ENCODE measurements around the gene GRIP2.

- TF ChIP-seq, protein P1, sequence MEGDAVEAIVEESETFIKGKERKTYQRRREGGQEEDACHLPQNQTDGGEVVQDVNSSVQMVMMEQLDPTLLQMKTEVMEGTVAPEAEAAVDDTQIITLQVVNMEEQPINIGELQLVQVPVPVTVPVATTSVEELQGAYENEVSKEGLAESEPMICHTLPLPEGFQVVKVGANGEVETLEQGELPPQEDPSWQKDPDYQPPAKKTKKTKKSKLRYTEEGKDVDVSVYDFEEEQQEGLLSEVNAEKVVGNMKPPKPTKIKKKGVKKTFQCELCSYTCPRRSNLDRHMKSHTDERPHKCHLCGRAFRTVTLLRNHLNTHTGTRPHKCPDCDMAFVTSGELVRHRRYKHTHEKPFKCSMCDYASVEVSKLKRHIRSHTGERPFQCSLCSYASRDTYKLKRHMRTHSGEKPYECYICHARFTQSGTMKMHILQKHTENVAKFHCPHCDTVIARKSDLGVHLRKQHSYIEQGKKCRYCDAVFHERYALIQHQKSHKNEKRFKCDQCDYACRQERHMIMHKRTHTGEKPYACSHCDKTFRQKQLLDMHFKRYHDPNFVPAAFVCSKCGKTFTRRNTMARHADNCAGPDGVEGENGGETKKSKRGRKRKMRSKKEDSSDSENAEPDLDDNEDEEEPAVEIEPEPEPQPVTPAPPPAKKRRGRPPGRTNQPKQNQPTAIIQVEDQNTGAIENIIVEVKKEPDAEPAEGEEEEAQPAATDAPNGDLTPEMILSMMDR (IDR thresholded peaks at IDR 0.05; ENCODE audit: extremely low read depth in 1 of 2, insufficient read depth in 1 of 2, low read depth in 1 of 2, low read length in 2 of 2) = no peak
- TF ChIP-seq EZH2 (IDR thresholded peaks at IDR 0.05; ENCODE audit: borderline replicate concordance, low read depth, low read length, severe bottlenecking) (no peak), JUN (IDR thresholded peaks at IDR 0.05; ENCODE audit: borderline replicate concordance, insufficient read depth, insufficient read length, low read depth) (no peak), POLR2A (IDR thresholded peaks at IDR 0.05; ENCODE audit: low read depth, low read length) (no peak), GATA2 (IDR thresholded peaks at IDR 0.05; ENCODE audit: insufficient read depth, insufficient read length, low read depth, low read length) (no peak), MAX (IDR thresholded peaks at IDR 0.05; ENCODE audit: insufficient read depth, insufficient read length) (no peak), POLR2AphosphoS5 (IDR thresholded peaks at IDR 0.05; ENCODE audit: insufficient read depth, low read depth, low read length) (no peak), FOS (IDR thresholded peaks at IDR 0.05; ENCODE audit: borderline replicate concordance, insufficient read depth, low read length) (no peak)
These were observed 23.3 kb downstream of the GRIP2 start for GRCh38 chr3:14516738-14517345.

Measured in endothelial cell of umbilical vein (primary cell).